Hippocampal formation (tissue), 2 donors: ENCODE data around the gene PIK3C2A.

Source experiments
- DNase-seq, 2 donors: peaks; one replicate each; lab custom pipeline; 2025; lab: John Stamatoyannopoulos, UW

PIK3C2A gene

GRCh38 chr11:17217401-17217800, 9.6 kb upstream of the PIK3C2A start:
- no peak for DNase-seq

- no peak for DNase-seq
Observed at GRCh38 chr11:17214338-17214737, 6.6 kb upstream of the PIK3C2A start.

DNA sequence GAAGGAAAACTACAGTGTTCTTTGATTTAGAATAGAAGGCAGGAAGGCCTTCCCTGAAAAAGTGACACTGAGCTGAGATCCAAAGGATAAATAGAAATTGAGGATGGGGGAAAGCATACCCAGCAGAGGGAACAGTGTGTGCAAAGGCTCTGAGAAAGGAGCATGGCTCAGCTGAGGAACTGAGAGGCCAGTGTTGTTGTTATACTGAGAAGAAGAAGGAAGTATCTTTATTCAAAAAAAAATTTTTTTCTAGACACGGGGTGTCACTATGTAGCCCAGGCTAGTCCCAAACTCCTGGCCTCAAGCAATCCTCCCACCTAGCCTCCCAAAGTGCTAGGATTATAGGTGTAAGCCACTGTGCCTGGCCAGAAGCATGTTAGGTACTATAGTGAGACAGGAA, 3.5 kb upstream of the PIK3C2A start:
- no peak for DNase-seq

DNA sequence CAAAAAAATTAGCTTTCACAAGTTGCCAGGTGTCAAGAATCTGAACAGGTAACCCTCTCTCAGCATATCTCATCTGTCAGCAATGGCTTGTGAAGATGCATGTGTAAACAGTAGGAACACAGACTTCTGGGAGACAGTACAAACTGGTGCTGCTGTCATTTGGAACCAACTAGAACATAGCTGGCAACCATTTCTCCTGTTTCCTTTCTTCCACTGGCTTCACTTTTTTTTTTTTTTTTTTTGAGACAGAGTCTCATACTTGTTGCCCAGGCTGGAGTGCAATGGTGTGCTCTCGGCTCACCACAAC, 2.1 kb upstream of the PIK3C2A start:
- no peak for DNase-seq

GRCh38 chr11:17208257-17208999, 642 bp upstream of the PIK3C2A start:
- peak in 1 of 2 donors; percentile 47 for DNase-seq

DNA sequence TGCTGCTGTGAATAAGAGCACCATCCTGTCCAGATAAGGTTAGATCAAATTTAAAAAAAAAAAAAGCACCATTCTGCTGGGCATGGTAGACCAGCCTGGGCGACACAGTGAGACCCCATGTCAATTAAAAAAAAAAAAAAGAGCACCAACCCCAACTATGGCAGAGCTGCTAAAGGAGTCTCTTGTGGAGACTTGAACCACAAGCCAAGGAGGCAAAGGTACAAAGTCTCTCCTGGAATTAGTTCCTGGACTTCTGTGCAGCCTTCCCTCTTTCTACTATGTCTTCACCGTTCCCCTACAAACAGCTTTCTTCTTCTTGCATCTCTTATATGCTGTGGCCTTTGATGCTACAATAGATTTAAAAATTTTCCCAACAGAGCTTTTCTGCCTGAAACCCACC, 1.3 kb downstream of the PIK3C2A start:
- DNase-seq = no peak

DNA sequence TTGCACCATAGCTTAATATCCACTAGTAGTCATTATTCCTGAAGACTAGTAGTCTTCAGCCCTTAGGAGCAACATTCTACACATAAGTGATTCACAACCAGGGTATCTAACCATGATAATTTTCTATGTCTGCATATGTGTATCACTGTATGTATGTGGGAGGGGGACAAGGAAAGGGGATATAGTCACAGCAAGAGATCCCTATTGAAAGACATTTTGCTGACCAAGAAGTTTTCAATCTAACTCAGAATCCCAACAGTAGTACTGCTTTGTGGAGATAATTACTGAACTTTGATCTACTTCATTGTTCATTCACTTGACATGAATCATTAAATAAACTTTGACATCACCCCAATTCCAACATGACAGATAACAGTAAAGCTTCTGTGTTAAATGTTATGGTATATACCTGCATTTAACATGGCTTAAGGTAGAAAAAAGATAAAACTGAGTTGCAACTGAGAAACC, 10.3 kb downstream of the PIK3C2A start:
- DNase-seq = no peak

DNA sequence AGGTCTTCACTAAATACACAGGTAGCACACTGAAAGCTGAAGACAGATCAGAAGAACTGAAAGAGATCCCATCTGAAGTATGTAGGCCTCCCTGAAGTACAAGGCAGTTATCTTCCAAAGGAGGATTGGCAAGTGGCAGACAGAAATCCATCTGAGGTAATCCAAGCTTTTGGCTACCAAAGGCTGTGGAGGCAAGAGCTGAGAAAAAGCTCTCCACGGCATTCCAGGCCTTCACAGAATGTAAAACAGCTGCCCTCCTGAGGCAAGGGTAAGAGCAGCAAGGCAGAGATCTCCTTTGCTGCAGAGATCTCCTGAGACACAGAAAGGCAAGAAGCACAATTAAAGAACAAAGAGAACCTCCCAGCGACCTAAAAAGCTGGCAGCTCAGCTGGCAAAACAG, 19.1 kb downstream of the PIK3C2A start:
- DNase-seq = no peak

DNA sequence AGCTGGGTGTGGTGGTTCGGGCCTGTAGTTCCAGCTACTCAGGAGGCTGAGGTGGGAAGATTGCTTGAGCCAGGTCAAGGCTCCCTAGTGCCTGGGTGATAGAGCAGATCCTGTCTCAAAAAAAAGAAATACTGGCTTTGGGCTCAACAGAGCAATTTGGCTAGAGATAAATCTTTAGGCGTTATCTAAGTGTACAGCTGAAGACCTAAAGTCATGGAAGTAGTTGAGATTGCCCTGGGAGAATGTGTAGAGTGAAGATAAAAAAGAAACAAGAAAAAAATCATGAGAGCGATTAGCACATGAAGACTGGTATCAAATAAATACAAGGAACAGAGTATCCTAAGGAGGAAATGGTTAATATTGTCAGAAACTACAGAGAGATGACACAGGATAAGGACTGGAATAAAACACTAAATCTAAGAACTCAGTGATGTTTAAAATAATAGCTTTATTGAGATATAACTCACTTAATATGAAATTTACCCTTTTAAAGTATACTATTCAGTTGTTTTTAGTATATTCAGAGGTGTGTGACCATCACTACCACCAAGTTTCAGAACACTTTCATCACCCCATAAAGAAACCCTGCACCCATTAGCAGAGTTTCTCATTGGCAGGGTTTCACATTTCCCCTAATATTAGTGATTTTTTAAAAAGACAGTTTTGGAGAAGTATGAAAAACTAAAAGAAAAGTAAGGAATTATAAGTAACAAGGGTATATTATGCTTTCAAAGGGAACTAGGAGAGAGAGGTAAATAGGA, 20.7 kb downstream of the PIK3C2A start:
- no peak for DNase-seq

DNA sequence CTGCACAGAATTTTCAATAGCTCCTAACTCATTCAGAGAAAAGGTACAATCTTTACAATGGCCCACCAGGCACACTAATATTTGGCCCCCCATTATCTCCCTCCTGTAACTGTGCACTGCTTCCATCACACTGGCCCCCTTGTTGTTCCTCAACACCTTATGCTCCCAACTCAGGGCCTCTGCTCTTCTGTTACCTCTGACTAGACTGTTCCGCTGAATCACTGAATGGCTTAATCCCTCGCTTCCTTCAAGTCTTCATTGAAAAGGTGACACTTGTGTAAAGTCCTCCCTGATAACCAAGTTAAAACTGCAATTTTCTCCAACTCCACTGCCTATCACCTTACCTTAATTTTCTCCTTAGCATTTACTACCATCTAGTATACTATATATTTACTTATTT, 21.8 kb downstream of the PIK3C2A start:
- DNase-seq = no peak

GRCh38 chr11:17184882-17185587, 22.8 kb downstream of the PIK3C2A start:
- no peak for DNase-seq

DNA sequence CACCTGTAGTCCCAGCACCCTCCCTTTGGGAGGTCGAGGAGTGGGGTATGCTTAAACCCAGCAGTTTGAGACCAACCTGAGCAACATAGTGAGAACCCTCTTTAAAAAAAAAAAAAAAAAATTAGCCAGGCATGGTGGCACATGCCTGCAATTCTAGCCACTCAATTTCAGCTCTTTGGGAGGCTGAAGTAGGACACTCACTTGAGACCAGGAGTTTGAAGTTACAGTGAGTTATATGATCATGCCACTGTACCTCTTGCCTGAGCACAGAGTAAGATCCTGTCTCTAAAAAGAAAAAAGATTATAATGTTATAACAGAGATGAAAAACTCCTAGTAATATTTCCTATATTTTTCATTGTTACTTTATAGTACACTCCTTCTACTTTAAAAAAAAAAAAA, 23.9 kb downstream of the PIK3C2A start:
- DNase-seq = no peak

DNA sequence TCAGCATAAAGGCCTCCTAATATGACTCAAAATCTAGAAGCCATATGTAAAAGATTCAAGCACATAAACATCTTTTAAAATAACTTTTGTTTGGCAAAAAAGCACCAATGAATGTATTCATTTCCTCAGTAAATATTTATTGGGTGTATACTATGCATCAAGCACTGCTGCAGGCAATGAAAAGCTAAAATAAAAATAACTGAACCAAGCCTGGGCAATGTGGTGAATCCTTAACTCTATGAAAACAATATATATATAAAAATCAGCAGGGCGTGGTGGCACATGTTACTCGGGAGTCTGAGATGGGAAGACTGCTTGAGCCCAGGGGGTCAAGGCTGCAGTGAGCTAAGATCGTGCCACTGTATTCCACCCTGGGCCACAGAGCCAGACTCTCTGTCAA, 27.8 kb downstream of the PIK3C2A start:
- DNase-seq = no peak

- no peak for DNase-seq
Observed at GRCh38 chr11:17173332-17173731, 34.5 kb downstream of the PIK3C2A start.

DNA sequence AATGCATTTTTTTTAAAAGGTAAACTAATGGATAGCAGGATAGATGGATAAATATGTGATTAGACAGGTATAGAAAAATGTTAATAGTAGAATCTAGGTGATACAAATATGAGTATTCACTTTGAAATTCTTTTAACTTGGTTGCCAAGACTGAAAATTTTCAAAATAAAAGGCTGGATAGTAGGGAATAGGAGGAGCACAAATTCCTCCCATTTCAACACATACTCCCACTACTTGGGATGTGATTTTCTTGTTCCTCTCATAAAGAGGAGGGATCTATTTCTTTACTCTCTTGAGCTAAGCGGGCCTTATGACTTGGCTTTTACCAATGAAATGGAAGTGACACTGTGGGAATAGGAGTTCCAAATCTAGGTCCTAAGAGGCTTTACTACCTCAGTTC, 35.9 kb downstream of the PIK3C2A start:
- no peak for DNase-seq

GRCh38 chr11:17171343-17171742, 36.4 kb downstream of the PIK3C2A start:
- DNase-seq = no peak

GRCh38 chr11:17169876-17170275, 37.9 kb downstream of the PIK3C2A start:
- DNase-seq = no peak

- no peak for DNase-seq
Observed at GRCh38 chr11:17165247-17165890, 42.4 kb downstream of the PIK3C2A start.

GRCh38 chr11:17164361-17165246, 43.2 kb downstream of the PIK3C2A start:
- no peak for DNase-seq

- no peak for DNase-seq
Observed at GRCh38 chr11:17163736-17164135, 44.0 kb downstream of the PIK3C2A start.

DNA sequence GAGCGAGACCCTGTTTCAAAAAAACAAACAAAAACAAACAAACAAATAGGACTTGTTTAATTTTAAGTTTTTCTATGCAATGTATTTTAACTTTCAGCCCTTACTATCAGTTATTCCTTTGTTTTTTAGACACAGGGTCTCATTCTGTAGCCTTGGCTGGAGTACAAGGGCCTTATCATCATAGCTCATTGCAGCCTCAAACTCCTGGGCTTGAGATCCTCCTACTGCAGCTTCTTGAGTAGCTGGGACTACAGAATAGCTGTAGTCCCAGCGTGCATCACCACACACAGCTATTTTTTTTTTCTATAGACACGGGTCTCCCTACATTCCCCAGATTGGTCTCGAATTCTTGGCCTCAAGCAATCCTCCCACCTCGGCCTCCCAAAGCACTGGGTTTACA, 44.5 kb downstream of the PIK3C2A start:
- no peak for DNase-seq
